OCI-LY1 (cell line): ENCODE results near the gene HEXD.

ENCODE experiments used
- CTCF ChIP-seq: fragments of 200-600 bp; sonication (generic), shearing (Covaris generic); IDR thresholded peaks from 2 replicates; pipeline ENCODE4 v1.5.1; 2017; ENCODE audit warnings: mild to moderate bottlenecking, antibody characterized with exemption, low read length, moderate library complexity, mixed read lengths
- EZH2 ChIP-seq: fragments of 200-600 bp; sonication (generic), shearing (Covaris generic); IDR thresholded peaks from 2 replicates; pipeline ENCODE4 v1.8.0; 2017; ENCODE audit warnings: borderline replicate concordance, mixed run types, mild to moderate bottlenecking, antibody characterized with exemption, low read length, moderate library complexity, mixed read lengths

GRCh38 chr17:82445542-82445941, 27.4 kb downstream of the HEXD start:
- TF ChIP-seq CTCF = no peak
- no peak for TF ChIP-seq EZH2
